CD14-positive monocyte (primary cell): Measurements from ENCODE around the gene PTPRD. TPM values are rescaled to one million over a fixed set of nuclear protein-coding genes. Genes with fewer than 3 reads are reported as not detected.

ENCODE experiments used
- DNase-seq, 3 donors: peaks; one replicate each; pipeline ENCODE4 v3.0.0-alpha.2; 2011 to 2022
- H2AFZ ChIP-seq: 2 replicates; pipeline ENCODE4 v1.6.0; 2012; ENCODE audit warnings: mild to moderate bottlenecking, low read depth, low read length, inconsistent platforms; ENCODE audit not compliant: insufficient read depth, poor library complexity, severe bottlenecking
- H3K27ac ChIP-seq, 2 donors: 1 replicate in 1 of 2; 2 replicates in 1 of 2; pipeline ENCODE4 v1.5.1; 2012 to 2013; ENCODE audit warnings: low read length in 2 of 2, control low read depth in 1 of 2, inconsistent platforms in 1 of 2, low read depth in 1 of 2, mild to moderate bottlenecking in 1 of 2
- H3K27me3 ChIP-seq, 2 donors: one replicate each; pipeline versions ENCODE4 v1.6.0 to v1.6.1; 2011 to 2013; ENCODE audit warnings: low read length in 2 of 2; ENCODE audit not compliant: control insufficient read depth in 2 of 2, insufficient read depth in 2 of 2
- H3K36me3 ChIP-seq, 2 donors: replicated peaks in 1 of 2; 1 replicate in 1 of 2; 2 replicates in 1 of 2; pipeline versions ENCODE4 v1.5.1 to v1.6.1; 2012 to 2013; ENCODE audit warnings: low read length in 2 of 2, control low read depth in 1 of 2, inconsistent platforms in 1 of 2, mild to moderate bottlenecking in 1 of 2; ENCODE audit not compliant: insufficient read depth in 2 of 2, control insufficient read depth in 1 of 2
- H3K4me1 ChIP-seq, 2 donors: 1 replicate in 1 of 2; 2 replicates in 1 of 2; pipeline versions ENCODE4 v1.5.1 to v1.6.1; 2012 to 2013; ENCODE audit warnings: low read length in 2 of 2, control low read depth in 1 of 2, inconsistent platforms in 1 of 2, mild to moderate bottlenecking in 1 of 2, moderate library complexity in 1 of 2; ENCODE audit not compliant: insufficient read depth in 2 of 2, control insufficient read depth in 1 of 2
- H3K4me2 ChIP-seq: replicated peaks from 2 replicates; pipeline ENCODE3; 2012; ENCODE audit warnings: low read length, moderate library complexity, mild to moderate bottlenecking; ENCODE audit not compliant: poor library complexity, severe bottlenecking; ENCODE audit errors: extremely low read depth
- H3K4me3 ChIP-seq, 3 experiments: fragments of 200-600 bp in 1 of 3; sonication (generic) in 1 of 3; replicated peaks in 1 of 3; 1 replicate in 2 of 3; 2 replicates in 1 of 3; pipeline ENCODE4 v1.5.1; 2011 to 2013; ENCODE audit warnings: low read length in 3 of 3, mild to moderate bottlenecking in 3 of 3, control low read depth in 2 of 3, low read depth in 2 of 3, inconsistent platforms in 1 of 3, moderate library complexity in 1 of 3
- H3K79me2 ChIP-seq: 2 replicates; pipeline ENCODE4 v1.6.0; 2012; ENCODE audit warnings: mild to moderate bottlenecking, control low read depth, inconsistent platforms, low read length, moderate library complexity; ENCODE audit not compliant: insufficient read depth
- H3K9ac ChIP-seq: 2 replicates; pipeline ENCODE4 v1.6.0; 2017; ENCODE audit warnings: low read length, mild to moderate bottlenecking; ENCODE audit not compliant: insufficient read depth, poor library complexity, severe bottlenecking
- H3K9me3 ChIP-seq, 2 donors: replicated peaks in 1 of 2; 1 replicate in 1 of 2; 2 replicates in 1 of 2; pipeline versions ENCODE4 v1.5.1 to v1.6.1; 2012 to 2013; ENCODE audit warnings: low read length in 2 of 2, control low read depth in 1 of 2; ENCODE audit not compliant: control insufficient read depth in 1 of 2, insufficient read depth in 1 of 2
- H4K20me1 ChIP-seq: 2 replicates; pipeline ENCODE4 v1.6.0; 2012; ENCODE audit warnings: mild to moderate bottlenecking, low read length, control low read depth, moderate library complexity; ENCODE audit not compliant: insufficient read depth
- H3K27ac Mint-ChIP-seq, 7 donors: one replicate each; pipeline ENCODE4 v1.8.0; 2020; ENCODE audit warnings: mild to moderate bottlenecking in 7 of 7, mixed read lengths in 7 of 7, moderate library complexity in 6 of 7, inconsistent platforms in 2 of 7
- H3K27me3 Mint-ChIP-seq, 3 donors: one replicate each; pipeline ENCODE4 v1.8.0; 2021 to 2022; ENCODE audit warnings: low read depth in 3 of 3, mild to moderate bottlenecking in 3 of 3, mixed read lengths in 3 of 3, moderate library complexity in 3 of 3, inconsistent platforms in 1 of 3
- H3K36me3 Mint-ChIP-seq, 2 donors: one replicate each; pipeline ENCODE4 v1.8.0; 2020; ENCODE audit warnings: mixed read lengths in 2 of 2, inconsistent platforms in 1 of 2, mild to moderate bottlenecking in 1 of 2
- H3K4me1 Mint-ChIP-seq: one replicate; pipeline ENCODE4 v1.8.0; 2020; ENCODE audit warnings: mild to moderate bottlenecking, mixed read lengths
- H3K4me3 Mint-ChIP-seq, 2 donors: one replicate each; pipeline ENCODE4 v1.8.0; 2020; ENCODE audit warnings: mild to moderate bottlenecking in 2 of 2, mixed read lengths in 2 of 2, moderate library complexity in 1 of 2
- H3K9me3 Mint-ChIP-seq, 7 donors: one replicate each; pipeline ENCODE4 v1.8.0; 2020 to 2022; ENCODE audit warnings: mixed read lengths in 7 of 7, mild to moderate bottlenecking in 6 of 7, moderate library complexity in 6 of 7, inconsistent platforms in 2 of 7
- WGBS: methylation state at CpG from one replicate; pipeline ENCODE4 v1.1.5; 2013; ENCODE audit warnings: missing lambda C conversion rate; ENCODE audit not compliant: insufficient coverage; 5-methylcytosine and 5-hydroxymethylcytosine counted together
- intact Hi-C, 2 donors: fragments of 100-400 bp; cut with micrococcal nuclease; formaldehyde crosslinking; loops; one replicate each; pipeline versions ENCODE4 v1.15.0 to v1.15.1; 2023
- polyA plus RNA-seq, 3 donors: library from polyadenylated mRNA; depleted of rRNA in 1 of 3; unstranded in 2 of 3; stranded (reverse) in 1 of 3; fragments of 300-500 nt in 2 of 3; fragments of >200 nt in 1 of 3; fragmentation: Illumina TruSeq in 2 of 3; gene quantifications; 1 replicate in 2 of 3; 2 replicates in 1 of 3; pipeline ENCODE4 v1.2.3, GENCODE V29; 2012 to 2021
- TF ChIP-seq, protein P1 (sequence below): fragments of 200-600 bp; IDR thresholded peaks from one replicate; pipeline ENCODE4 v1.8.0; 2022; ENCODE audit warnings: antibody characterized with exemption, mild to moderate bottlenecking

Gene PTPRD
- polyA plus RNA-seq, 3 donors = not detected

GRCh38 chr9:10130061-10130675 is 482.6 kb downstream of the PTPRD start:
- Mint-ChIP-seq H3K9me3 (peaks cover 0 to 5% (median 0%) of the 10 kb centered on the region in 7 donors), H3K4me1 (no peaks in the 10 kb centered on the region), H3K27ac (no peak overlapping the region), H3K36me3 (no peaks in the 10 kb centered on the region), H3K4me3 (no peak overlapping the region), H3K27me3 (peaks cover 0 to 2% (median 1%) of the 10 kb centered on the region in 3 donors)
- no peaks in the 10 kb centered on the region for H3K36me3 ChIP-seq
- H3K9me3 ChIP-seq = peaks cover 0 to 5% of the 10 kb centered on the region in 2 donors
- no peak overlapping the region for H3K4me3 ChIP-seq
- no peaks in the 10 kb centered on the region for H4K20me1 ChIP-seq
- no peak overlapping the region for H2AFZ ChIP-seq
- H3K79me2 ChIP-seq = no peaks in the 10 kb centered on the region
- H3K4me1 ChIP-seq = no peaks in the 10 kb centered on the region
- TF ChIP-seq, protein P1, sequence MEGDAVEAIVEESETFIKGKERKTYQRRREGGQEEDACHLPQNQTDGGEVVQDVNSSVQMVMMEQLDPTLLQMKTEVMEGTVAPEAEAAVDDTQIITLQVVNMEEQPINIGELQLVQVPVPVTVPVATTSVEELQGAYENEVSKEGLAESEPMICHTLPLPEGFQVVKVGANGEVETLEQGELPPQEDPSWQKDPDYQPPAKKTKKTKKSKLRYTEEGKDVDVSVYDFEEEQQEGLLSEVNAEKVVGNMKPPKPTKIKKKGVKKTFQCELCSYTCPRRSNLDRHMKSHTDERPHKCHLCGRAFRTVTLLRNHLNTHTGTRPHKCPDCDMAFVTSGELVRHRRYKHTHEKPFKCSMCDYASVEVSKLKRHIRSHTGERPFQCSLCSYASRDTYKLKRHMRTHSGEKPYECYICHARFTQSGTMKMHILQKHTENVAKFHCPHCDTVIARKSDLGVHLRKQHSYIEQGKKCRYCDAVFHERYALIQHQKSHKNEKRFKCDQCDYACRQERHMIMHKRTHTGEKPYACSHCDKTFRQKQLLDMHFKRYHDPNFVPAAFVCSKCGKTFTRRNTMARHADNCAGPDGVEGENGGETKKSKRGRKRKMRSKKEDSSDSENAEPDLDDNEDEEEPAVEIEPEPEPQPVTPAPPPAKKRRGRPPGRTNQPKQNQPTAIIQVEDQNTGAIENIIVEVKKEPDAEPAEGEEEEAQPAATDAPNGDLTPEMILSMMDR = no peak
- no peak overlapping the region for H3K9ac ChIP-seq
- no CpG with 5 or more reads among the region's 2 CpGs for WGBS
- no peak overlapping the region for H3K27ac ChIP-seq
- intact Hi-C loops = no loop called here
- H3K4me2 ChIP-seq = no peak overlapping the region
- H3K27me3 ChIP-seq = no peaks in the 10 kb centered on the region
- DNase-seq = no peak

DNA sequence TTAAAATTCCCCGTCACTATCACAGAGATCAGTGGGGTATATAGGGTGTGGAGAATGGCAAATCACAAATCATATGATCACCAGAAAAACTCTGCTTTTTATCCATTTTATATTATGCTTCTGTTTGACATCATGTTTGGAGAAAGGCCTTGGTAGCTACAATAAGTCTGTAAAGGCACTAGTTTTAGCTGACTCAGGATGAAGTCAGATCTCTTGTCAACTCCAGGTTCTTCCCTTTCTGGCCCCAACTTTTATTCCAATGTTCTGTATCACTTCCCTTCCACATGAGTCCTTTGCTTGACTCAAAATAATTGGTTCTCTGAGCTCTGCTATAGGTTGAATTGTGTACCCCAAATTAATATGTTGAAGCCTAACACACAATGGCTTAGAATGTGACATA is 484.9 kb downstream of the PTPRD start:
- H3K79me2 ChIP-seq = no peaks in the 10 kb centered on the region
- H3K4me3 ChIP-seq = no peak overlapping the region
- TF ChIP-seq, protein P1 = no peak
- Mint-ChIP-seq H3K36me3 (no peaks in the 10 kb centered on the region), H3K27me3 (no peaks in the 10 kb centered on the region), H3K4me1 (no peaks in the 10 kb centered on the region), H3K4me3 (no peak overlapping the region), H3K9me3 (peaks cover 0 to 2% (median 0%) of the 10 kb centered on the region in 7 donors), H3K27ac (no peak overlapping the region)
- no peaks in the 10 kb centered on the region for H3K9me3 ChIP-seq
- no peak overlapping the region for H3K4me2 ChIP-seq
- H4K20me1 ChIP-seq = no peaks in the 10 kb centered on the region
- H3K4me1 ChIP-seq = no peaks in the 10 kb centered on the region
- no CpG with 5 or more reads among the region's 1 CpG for WGBS
- H3K27ac ChIP-seq = no peak overlapping the region
- H2AFZ ChIP-seq = no peak overlapping the region
- no peak overlapping the region for H3K9ac ChIP-seq
- no peak for DNase-seq
- intact Hi-C loops = no loop called here
- H3K27me3 ChIP-seq = no peaks in the 10 kb centered on the region
- H3K36me3 ChIP-seq = no peaks in the 10 kb centered on the region
